MM.1S (cell line): Measurements from ENCODE around the gene ERF.

Experiments
- EZH2 ChIP-seq: fragments of 300-600 bp; sonication (generic); optimal IDR thresholded peaks from 2 replicates; pipeline ENCODE3; 2017; ENCODE audit warnings: low read depth, mild to moderate bottlenecking, antibody characterized with exemption, low read length, mixed read lengths
- EZH2phosphoT487 ChIP-seq: fragments of 300-600 bp; sonication (generic); IDR thresholded peaks from 2 replicates; pipeline ENCODE4 v1.6.1; 2018; ENCODE audit warnings: antibody characterized with exemption, low read length
- TF ChIP-seq, protein P1 (sequence below): fragments of 300-600 bp; sonication (generic); IDR thresholded peaks from 2 replicates; pipeline ENCODE4 v1.5.1; 2016; ENCODE audit warnings: antibody characterized with exemption, low read length, mixed read lengths

DNA sequence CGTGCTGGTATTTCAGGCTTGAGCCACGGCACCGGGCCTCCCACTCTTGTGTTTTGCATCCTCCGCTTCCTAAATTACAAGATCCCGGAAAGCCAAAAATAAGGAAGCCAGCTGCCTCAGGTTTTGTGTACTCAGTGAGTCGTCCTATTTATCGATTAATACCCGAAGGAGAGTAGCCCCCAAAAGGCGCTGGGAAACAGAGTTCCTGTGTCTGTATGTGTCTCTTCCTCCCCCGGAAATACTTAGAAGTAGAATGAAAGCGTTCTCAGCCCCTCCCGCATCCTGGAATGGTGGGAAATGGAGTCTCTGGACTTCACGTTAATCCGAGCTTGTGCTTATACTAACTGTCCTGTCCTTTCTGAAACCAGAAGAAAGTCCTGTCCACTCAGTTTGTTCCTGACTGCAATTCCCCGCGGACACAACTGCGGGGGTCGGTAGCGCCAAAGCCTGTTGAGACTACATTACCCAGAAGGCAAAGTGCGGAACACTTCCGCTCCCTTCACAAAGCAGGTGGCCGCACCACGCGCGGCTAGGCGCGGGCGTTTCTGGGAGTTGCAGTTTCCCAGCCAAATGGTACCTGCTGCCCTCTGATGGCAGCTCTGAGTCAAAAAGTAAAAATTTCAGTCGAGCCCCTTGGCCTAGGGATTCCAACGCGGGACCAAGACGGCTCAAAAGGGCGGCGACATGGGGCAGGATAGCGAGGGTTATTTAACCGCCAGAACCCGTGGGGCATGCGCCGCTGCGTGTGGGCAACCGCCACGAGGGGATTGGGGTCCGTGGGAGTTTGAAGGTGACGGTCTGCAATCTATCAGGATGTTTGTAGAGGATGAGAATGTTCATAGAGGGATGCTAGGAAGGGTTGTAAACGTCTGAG is 10.3 kb downstream of the ERF start:
- TF ChIP-seq, protein P1, sequence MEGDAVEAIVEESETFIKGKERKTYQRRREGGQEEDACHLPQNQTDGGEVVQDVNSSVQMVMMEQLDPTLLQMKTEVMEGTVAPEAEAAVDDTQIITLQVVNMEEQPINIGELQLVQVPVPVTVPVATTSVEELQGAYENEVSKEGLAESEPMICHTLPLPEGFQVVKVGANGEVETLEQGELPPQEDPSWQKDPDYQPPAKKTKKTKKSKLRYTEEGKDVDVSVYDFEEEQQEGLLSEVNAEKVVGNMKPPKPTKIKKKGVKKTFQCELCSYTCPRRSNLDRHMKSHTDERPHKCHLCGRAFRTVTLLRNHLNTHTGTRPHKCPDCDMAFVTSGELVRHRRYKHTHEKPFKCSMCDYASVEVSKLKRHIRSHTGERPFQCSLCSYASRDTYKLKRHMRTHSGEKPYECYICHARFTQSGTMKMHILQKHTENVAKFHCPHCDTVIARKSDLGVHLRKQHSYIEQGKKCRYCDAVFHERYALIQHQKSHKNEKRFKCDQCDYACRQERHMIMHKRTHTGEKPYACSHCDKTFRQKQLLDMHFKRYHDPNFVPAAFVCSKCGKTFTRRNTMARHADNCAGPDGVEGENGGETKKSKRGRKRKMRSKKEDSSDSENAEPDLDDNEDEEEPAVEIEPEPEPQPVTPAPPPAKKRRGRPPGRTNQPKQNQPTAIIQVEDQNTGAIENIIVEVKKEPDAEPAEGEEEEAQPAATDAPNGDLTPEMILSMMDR: peak; percentile 68
- TF ChIP-seq EZH2 (no peak), EZH2phosphoT487 (no peak)
